HG03457 (cell line): Measurements from ENCODE around the gene TRAPPC10.
A peak's percentile ranks its signal among the peaks of the same experiment; 100 is the strongest.

Source experiments
- ATAC-seq: cut with Tn5 transposase; IDR thresholded peaks from one replicate; pipeline ENCODE4 v1.9.1; 2021; ENCODE audit warnings: moderate number of reproducible peaks; ENCODE audit not compliant: unreplicated experiment

Gene TRAPPC10, protein sequence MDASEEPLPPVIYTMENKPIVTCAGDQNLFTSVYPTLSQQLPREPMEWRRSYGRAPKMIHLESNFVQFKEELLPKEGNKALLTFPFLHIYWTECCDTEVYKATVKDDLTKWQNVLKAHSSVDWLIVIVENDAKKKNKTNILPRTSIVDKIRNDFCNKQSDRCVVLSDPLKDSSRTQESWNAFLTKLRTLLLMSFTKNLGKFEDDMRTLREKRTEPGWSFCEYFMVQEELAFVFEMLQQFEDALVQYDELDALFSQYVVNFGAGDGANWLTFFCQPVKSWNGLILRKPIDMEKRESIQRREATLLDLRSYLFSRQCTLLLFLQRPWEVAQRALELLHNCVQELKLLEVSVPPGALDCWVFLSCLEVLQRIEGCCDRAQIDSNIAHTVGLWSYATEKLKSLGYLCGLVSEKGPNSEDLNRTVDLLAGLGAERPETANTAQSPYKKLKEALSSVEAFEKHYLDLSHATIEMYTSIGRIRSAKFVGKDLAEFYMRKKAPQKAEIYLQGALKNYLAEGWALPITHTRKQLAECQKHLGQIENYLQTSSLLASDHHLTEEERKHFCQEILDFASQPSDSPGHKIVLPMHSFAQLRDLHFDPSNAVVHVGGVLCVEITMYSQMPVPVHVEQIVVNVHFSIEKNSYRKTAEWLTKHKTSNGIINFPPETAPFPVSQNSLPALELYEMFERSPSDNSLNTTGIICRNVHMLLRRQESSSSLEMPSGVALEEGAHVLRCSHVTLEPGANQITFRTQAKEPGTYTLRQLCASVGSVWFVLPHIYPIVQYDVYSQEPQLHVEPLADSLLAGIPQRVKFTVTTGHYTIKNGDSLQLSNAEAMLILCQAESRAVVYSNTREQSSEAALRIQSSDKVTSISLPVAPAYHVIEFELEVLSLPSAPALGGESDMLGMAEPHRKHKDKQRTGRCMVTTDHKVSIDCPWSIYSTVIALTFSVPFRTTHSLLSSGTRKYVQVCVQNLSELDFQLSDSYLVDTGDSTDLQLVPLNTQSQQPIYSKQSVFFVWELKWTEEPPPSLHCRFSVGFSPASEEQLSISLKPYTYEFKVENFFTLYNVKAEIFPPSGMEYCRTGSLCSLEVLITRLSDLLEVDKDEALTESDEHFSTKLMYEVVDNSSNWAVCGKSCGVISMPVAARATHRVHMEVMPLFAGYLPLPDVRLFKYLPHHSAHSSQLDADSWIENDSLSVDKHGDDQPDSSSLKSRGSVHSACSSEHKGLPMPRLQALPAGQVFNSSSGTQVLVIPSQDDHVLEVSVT

DNA sequence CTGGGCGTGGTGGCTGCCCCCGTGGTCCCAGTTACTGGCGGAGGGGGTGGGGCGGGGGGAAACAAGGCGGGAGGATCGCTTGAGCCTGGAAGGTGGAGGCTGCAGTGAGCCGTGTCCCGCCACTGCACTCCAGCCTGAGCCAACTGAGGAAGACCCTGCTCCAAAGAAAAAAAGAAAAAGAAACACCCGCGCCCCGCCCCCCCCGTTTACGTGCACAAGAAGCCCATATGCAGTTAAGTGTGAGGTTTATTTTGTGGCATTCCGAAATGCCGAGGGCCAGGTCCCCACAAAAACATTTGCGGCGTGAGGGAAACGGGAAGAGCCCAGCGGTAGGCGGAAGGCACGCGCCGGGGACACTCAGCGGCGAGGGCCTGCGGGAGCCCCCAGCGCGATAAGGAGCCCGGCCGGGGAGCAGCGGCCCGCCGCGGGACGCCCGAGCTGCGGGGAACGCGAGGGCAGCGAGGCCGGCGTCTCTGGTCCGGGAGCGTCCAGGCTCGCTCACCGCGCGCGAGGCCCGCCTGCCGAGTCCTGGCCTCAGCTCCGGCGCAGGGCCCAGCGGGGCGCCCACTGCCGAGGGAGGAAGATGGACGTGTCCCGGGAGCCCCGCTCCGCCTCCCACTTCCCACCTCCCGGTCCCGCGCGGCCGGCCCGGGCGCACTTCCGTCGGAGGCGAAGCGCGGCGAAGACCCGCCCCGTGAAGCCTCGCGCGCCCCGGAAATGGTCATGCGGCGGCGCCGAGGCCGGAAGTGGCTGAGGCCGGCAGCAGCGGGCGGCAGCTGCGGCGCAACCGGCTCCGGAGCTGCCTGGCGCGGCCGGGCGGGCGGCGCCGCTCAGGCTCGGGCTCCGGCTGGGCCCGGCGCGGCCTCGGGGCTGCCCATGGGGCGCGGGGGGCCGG is at the start of gene TRAPPC10:
Gene TRAPPC10 (plus strand): TSS at position 731 of the 895 bp plus-strand sequence. CDS start 185 bp downstream, outside the sequence.
- ATAC-seq, result peak; percentile 46

DNA sequence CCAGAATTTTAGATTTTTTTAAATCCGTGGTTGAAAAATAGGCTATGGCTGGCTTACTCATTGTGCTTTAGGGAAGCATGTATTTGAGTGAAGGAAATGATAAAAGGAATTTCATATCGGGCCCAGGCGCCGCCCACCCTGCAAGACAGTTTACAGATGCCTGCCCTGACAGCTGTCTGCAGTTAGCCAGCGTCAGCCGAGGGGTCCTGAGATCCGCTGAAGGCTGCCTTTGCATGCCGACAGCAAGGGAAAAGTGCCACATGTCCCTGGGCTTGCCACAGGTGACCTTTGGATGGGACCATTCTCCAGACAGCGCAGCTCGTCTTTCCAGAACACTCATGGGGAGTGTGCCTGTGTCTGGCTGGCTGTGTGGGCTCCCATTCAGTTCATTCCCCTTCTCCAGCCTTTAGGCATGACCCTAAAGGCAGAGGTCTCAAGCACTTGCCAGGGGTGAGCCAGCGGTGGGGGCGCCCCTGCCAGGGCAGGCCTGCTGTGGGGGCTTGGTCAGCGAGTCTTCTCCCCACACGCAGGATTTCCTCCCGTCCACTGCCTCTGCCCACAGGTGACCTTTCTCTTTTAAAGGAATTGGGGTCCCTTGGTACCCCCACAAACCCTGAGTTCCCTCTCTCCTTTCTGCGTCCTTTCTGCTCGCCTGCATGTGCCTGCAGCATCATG is 46.1 kb upstream of the TRAPPC10 start:
- no peak for ATAC-seq

DNA sequence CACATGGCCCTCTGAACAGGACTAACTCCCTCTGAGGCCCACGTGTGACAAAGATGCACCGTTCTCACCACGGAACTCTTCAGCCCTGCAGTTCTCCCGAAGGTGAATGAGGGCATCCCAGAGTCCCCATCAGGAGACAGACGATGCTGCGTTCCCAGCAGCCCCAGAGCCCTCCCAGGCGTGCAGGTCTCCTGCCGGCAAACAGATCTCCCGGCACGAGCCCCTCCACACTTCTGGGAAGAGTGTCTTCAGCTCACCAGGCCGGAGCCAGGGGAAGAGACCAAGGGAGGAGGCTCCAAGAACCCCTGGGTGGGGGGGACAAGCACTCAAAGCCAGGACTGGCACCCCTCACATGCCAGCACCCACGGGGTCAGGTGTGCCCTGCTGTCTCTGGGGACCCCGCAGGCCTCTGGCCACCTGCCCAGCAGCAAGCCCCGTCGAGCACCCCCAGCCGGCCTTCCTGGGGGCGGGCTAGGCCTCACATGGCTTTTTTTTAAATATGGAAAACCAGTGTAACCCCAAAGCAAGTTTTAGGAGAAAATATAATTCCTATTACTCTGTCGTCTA is 45.1 kb upstream of the TRAPPC10 start:
- no peak for ATAC-seq

DNA sequence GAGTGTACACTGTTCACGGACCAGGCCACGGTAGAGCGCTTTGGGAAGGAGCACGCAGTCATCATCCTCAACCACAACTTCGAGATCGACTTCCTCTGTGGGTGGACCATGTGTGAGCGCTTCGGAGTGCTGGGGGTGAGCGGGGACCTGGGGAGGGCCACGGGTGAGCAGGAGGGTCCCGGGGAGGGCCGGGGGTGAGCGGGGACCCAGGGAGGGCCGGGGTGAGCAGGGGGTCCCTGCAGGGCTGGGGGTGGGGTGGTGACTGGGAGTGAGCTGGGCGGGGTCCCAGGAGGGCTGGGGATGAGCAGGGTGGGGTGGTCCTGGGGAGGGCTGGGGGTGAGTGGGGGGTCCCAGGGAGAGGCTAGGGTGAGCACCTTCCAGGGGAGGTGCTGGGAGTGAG is 44.1 kb upstream of the TRAPPC10 start:
- no peak for ATAC-seq

DNA sequence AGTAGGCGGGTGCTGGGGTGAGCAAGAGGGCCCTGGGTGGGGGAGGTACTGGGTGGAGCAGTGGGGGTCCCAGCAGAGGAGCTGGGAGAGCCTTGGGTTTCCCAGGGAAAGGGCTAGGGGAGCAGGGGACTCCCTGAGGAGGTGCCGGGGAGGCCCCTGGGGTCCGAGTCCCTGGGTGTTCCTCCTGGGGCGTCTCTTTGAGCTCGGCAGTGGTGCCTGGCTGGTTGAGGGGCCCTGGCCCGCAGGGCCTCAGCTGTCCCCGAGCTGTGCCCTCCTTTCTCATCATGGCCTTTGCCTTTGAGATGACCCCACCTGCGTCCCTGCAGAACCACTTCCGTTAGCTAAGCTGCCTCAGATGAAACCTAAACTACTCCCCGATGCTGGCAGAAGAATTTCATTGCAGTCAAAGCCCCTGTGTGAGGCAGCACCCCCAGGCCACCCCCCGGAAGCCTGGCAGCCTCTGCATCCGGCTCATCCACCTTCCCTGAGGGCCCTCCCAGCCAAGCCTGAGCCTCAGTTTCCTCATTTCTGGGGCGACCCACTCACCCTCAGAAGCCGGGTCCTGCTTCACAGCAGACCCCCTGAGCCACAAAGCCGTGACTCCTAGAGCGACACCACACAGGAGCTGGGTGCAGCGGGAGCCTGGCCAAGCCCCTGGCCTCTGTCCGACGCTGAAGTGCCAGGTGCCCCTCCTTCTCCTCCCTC is 43.5 kb upstream of the TRAPPC10 start:
- ATAC-seq, result no peak

DNA sequence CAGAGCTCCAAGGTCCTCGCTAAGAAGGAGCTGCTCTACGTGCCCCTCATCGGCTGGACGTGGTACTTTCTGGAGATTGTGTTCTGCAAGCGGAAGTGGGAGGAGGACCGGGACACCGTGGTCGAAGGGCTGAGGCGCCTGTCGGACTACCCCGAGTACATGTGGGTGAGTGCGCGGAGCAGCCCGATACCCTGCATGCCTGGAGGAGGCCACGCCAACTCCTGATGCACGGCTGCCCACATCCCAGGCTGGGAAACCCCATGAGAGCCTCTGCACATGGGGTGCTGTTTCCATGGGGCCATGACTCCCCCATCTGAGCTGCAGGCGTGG is 43.0 kb upstream of the TRAPPC10 start:
- ATAC-seq, result no peak

DNA sequence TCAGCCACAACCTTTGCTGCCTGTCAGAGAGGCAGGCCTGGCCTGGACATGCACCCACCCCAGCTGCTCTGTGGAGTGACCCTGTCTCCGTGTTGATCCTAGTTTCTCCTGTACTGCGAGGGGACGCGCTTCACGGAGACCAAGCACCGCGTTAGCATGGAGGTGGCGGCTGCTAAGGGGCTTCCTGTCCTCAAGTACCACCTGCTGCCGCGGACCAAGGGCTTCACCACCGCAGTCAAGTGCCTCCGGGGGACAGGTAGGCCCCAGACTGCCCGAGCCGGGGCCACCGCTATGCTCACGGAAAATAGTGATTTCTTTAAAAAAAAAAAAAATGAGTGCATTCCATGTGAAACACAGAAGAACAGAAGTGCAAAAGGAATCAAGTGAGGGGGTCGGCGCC is 41.6 kb upstream of the TRAPPC10 start:
- no peak for ATAC-seq

DNA sequence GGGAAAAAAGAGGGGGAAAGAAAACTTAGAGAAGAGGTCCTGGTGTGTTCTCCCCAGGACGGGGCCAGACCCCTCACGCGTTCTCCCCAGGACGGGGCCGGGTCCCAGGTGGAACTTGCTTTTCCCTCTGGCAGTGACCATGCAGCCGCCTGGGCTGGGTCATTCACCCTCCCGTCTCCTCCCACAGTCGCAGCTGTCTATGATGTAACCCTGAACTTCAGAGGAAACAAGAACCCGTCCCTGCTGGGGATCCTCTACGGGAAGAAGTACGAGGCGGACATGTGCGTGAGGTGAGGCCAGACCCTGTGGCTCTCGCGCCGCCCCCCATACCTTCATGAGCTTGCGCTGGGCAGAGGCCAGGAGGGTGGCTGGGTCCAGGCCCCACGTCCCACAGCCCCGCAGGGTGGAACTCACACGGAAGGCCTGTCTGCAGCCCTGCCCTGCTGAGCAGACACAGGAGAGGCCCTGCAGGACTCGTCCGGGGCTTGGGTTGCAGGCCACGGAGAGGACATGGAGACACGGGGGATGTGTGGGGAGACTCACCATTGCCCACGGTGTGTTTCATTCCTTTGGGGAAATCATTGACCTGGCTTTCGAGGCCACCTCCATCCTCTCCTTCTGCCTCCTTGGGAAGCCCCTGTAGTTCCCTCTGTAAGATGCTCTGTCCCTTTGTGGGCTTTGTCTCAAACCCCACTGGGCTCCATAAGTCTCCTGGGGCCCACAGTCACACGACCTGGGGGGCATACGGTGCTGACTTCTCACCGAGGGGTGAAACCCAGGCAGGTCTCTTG is 40.7 kb upstream of the TRAPPC10 start:
- ATAC-seq, result no peak

DNA sequence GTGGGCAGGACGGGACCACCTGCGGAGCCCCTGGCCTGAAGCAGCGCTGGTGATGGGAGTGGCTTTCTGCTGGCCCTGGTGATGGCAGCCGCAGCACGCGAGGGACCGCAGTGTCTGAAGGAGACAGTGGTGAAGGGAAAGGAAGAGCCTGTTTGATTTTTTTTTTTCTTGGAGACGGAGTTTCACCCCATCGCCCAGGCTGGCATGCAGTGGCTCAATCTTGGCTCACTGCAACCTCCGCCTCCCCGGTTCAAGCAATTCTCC is 40.2 kb upstream of the TRAPPC10 start:
- no peak for ATAC-seq

DNA sequence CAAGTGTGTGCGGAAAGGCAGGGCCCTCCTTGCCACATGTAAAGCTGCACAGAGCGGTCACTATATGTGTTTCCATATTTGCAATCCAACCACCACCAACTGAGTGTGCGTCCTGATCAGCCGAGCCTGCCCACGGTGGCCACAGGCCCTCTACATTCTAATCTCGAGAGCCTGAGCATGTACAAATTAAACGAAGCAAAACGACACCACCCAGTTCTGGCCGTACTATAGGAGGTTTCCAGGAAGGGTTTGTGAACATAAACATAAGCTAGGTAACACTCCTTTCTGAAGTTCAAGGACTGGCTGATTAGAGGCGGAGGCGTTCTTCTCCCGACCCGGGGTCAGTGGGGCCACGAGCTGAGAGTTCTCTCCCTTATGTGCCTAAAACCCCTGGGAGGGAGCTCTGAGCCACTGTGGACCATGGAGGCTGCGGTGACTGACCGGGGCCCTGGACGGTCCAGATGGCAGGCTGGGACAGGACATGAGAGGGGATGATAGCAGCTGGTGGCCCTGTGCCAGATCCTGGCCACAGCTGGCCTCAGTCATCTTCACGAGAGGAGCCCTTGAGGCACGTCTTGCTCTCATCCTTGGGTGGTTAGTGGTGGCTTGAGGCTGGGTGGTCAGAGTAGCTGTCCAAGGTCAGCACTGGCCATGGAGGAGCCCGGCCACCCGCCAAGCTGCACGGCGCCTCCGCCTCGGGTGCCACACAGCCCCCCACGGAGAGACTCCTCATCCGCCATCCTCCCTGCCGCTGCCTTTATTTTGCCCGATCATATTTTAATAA is 39.1 kb upstream of the TRAPPC10 start:
- no peak for ATAC-seq

DNA sequence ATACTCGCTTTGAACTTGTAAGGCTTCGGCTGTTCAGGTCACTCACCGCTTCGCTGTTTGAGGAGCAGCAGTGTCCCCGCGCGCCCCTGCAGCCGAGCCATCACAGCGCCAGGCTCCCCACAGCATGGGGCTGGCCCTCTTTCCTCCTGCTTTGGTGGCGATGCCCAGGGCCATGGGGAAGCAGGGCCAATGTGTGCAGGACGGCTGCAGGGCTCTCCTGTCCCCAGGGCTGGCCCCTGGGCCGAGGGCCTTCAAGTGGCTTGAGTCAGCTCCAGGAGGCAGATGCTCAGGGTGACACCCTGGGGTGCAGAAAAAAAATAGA is 38.5 kb upstream of the TRAPPC10 start:
- ATAC-seq, result no peak

DNA sequence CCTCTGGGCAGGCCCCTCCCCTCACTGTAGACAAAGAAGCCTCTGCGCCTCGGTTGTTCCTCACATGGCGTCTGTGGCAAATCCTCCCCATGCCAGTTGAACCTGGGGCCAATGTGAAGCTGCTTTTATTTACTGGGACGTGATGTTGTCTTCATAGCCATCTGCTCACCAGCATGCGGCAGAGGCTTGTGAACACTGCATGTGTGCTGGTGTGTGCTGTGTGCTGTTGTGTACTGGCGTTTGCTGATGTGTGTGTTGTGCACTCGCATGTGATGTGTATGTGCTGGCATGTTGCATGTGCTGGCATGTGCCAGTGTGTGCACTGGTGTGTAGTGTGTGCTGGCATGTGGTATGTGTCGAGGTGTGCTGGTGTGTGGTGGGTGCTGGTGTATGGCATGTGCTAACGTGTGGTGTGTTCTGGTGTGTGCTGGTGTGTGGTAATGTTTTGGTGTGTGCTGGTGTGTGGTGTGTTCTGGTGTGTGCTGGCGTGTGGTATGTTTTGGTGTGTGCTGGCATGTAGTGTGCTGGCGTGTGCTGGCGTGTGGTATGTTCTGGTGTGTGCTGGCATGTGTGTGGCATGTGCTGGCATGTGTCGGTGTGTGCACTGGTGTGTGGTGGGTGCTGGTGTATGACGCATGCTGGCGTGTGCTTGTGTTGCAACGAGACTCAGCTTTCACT is 37.2 kb upstream of the TRAPPC10 start:
- ATAC-seq, result no peak

DNA sequence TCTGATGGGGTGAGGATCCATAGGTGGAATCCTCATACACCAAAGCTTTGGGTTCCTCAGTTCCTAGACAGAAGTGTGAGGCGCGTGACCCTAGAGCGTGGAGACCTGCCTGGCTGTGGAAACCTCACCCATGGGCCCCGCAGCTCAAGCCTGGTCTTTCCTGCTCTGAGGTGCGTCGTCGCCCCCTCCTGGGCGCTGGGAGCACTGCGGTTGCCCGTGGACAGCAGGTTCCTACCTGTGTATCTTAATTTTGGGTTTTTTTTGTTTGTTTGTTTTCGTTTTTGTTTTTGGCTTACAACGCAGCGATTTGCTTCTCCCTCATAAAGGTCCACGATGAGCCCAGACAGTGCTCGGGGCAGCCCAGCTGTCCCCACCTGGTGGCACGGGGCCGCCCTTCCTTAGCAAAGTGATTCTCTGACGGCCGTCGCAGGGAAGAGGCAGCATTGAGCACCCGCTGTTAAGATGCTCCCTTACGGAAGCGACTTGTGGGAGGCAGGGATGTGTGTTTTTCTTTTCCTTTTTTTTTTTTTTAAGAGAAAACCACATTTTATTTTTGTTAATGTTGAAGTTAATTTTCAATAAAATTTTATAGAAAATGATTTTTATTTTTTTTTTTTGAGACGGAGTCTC is 36.5 kb upstream of the TRAPPC10 start:
- no peak for ATAC-seq

DNA sequence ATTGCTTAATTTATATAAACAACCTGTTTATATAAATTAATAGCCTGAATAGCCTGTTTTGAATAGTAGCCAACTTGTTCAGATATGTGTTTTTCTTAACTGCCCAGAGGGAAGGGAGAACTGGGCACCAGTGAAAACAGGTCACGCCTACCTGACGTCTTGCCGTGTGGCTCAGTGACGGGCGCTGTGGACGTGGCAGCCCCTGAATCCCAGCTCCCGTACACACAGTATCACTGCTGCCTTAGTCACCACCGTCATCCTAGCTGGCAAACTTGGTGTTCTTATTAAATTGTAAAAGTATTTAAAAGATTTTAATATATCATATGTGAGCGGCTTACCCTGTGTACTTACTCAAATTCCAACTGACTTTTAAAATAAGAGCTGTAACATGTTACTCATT is 35.4 kb upstream of the TRAPPC10 start:
- no peak for ATAC-seq

DNA sequence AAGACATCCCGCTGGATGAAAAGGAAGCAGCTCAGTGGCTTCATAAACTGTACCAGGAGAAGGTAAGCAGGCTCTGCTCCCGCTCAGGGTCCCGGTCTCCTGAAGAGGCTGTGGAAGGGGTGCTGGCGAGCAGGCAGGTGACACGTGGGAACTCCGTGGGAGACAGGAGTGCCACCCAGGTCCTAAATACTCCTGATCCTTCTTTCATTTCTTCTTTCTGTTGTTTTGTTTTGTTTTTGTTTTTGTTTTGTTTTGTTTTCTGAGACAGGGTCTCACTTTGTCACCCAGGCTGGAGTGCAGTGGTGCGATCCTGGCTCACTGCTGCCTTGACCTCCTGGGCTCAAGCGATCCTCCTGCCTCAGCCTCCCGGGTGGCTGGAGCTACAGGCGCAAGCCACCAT is 34.0 kb upstream of the TRAPPC10 start:
- no peak for ATAC-seq

DNA sequence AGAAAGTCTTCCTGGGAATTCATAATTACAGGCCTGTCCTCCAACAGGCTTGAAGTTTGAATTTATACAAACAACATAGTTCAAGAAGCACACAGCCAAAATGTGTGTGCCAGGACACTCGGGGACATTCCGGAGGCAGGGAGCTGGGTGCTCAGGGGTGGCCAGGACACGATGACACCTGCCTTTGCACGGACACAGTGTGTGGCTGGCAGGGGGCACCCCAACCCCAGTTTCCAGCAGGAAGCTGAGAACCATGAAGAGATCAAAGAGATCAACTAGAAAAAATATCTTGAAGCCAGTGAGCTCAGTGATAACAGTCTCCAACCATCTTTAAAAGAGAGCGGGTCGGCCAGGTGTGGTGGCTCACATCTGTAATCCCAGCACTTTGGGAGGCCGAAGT is 32.5 kb upstream of the TRAPPC10 start:
- ATAC-seq, result no peak
